ENCODE measurements around the gene MYLK4. TPM values are rescaled to one million over a fixed set of nuclear protein-coding genes. Genes with fewer than 3 reads are reported as not detected.
A peak's percentile ranks its signal among the peaks of the same experiment; 100 is the strongest.

The MYLK4 gene
- total and polyA plus RNA-seq, 8 donors, result 0.12 to 1.3 (median 0.43) TPM; not detected in 3

DNA sequence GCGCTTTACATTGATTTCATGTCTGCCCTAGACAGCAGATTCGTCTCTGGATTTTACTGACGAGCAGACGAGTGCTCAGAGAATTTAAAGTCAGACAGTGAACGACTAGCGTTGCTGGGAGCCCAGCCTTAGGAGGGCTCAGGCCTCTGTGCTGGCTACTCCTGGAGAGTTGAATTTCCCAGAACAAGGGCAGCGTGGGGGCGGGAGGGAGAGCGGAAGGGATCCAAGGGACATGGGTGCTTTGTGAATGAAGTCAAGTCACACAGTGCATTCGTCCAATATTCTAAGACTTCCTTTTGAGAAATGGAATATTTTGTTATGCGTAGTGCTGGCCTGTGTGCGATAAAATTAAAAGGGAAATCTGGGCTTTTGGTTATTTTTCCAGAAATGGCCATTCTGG lies 126.5 kb downstream of the MYLK4 start:
- no peaks in the 10 kb centered on the region for H3K9me3 ChIP-seq
- no peaks in the 10 kb centered on the region for H3K36me3 ChIP-seq
- H3K4me1 ChIP-seq, result no peaks in the 10 kb centered on the region
- H3K27me3 ChIP-seq, result peaks cover 0 to 6% (median 0%) of the 10 kb centered on the region in 3 donors
- 87 to 97% (median 91%) methylated on average over 12 of the region's 12 CpGs for WGBS, 5 donors
- H3K4me3 ChIP-seq, result no peak overlapping the region
- TF ChIP-seq EP300 (IDR thresholded peaks at IDR 0.05), result no peak
- no peak for TF ChIP-seq POLR2AphosphoS5 (IDR thresholded peaks at IDR 0.05)
- TF ChIP-seq POLR2A (IDR thresholded peaks at IDR 0.05), result no peak
- TF ChIP-seq, protein P1, sequence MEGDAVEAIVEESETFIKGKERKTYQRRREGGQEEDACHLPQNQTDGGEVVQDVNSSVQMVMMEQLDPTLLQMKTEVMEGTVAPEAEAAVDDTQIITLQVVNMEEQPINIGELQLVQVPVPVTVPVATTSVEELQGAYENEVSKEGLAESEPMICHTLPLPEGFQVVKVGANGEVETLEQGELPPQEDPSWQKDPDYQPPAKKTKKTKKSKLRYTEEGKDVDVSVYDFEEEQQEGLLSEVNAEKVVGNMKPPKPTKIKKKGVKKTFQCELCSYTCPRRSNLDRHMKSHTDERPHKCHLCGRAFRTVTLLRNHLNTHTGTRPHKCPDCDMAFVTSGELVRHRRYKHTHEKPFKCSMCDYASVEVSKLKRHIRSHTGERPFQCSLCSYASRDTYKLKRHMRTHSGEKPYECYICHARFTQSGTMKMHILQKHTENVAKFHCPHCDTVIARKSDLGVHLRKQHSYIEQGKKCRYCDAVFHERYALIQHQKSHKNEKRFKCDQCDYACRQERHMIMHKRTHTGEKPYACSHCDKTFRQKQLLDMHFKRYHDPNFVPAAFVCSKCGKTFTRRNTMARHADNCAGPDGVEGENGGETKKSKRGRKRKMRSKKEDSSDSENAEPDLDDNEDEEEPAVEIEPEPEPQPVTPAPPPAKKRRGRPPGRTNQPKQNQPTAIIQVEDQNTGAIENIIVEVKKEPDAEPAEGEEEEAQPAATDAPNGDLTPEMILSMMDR (IDR thresholded peaks at IDR 0.05), result no peak
- no peak for DNase-seq
- intact Hi-C loops (cut with DNase I; ENCODE audit: low total_unique reads), result no loop called here
- H3K27ac ChIP-seq, result no peak overlapping the region

DNA sequence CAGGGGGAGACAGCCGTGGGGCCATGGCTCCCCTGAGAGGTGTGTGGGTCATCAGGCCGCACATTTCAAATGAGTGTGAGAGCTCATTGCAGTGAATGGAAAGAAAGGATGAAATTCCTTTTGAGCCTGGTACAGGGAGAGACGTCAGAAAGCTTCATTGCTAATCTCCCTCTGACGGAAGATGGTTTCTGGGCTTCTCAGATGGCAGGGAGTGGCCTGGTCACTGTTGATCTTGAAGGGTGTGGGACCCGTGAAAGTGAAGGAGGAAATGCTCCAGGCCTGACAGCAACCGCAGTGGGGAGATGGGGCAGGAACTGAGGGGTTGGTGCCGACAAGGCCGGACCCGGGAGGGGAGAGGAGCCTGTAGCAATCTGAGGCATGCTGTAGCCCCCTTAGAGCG lies 127.4 kb downstream of the MYLK4 start:
- peaks cover 0 to 6% (median 0%) of the 10 kb centered on the region in 3 donors for H3K27me3 ChIP-seq
- H3K4me3 ChIP-seq, result no peak overlapping the region
- H3K27ac ChIP-seq, result no peak overlapping the region
- no peaks in the 10 kb centered on the region for H3K36me3 ChIP-seq
- WGBS, 5 donors, result 61 to 67% (median 62%) methylated on average over 9 to 10 of the region's 10 CpGs
- H3K9me3 ChIP-seq, result no peaks in the 10 kb centered on the region
- TF ChIP-seq POLR2AphosphoS5 (IDR thresholded peaks at IDR 0.05) (no peak), POLR2A (IDR thresholded peaks at IDR 0.05) (no peak), EP300 (IDR thresholded peaks at IDR 0.05) (no peak)
- TF ChIP-seq, protein P1 (IDR thresholded peaks at IDR 0.05), result no peak
- H3K4me1 ChIP-seq, result no peaks in the 10 kb centered on the region
- peak in 1 of 2 donors; percentile 30 for DNase-seq
- intact Hi-C loops (cut with DNase I; ENCODE audit: low total_unique reads), result no loop called here

DNA sequence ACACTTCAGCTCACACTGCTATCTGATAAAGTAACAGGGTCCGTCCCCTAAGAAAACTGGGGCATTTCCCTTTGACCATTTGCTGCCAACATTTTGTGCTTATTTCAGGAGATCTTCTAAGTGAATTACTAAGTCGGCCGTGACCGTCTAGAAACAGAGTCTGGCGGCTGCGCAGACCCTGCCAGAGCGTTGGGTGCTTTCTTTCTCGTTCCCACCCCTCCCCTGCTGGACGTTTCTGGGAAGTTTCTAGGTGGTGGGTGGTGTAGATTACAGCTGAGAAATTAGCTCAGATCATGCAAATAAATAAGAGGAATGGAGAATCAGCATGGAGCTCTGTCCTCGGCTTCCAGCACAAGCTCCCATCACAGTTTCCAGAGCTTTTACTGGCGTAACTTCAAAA lies 128.1 kb downstream of the MYLK4 start:
- 78 to 86% (median 85%) methylated on average over 11 of the region's 11 CpGs for WGBS, 5 donors

DNA sequence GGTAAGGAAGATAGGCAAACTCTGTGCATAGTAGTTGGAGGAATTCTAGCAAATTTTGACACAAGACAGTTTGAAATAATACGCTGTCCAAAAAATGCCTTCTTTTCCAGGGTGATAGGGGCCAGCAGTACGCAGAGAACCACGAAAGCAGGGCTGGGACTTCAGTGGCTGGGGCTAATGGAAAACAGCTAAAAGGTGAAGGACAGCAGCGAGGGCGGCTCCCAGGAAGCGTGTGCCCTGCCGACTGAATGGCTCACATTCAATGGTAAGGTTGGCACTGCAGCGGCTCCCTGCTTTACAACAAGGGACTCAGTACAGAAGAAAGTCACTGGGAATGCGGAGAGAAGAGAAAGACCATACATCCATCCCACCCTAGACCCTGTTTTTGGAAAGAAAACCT lies 131.1 kb downstream of the MYLK4 start:
- Histone ChIP-seq H3K9me3 (no peaks in the 10 kb centered on the region), H3K36me3 (no peaks in the 10 kb centered on the region), H3K27ac (no peak overlapping the region), H3K4me3 (no peak overlapping the region), H3K27me3 (peaks cover 0 to 6% (median 0%) of the 10 kb centered on the region in 3 donors), H3K4me1 (no peaks in the 10 kb centered on the region)
- no peak for TF ChIP-seq EP300 (IDR thresholded peaks at IDR 0.05)
- TF ChIP-seq POLR2AphosphoS5 (IDR thresholded peaks at IDR 0.05), result no peak
- no peak for TF ChIP-seq POLR2A (IDR thresholded peaks at IDR 0.05)
- TF ChIP-seq, protein P1 (IDR thresholded peaks at IDR 0.05), result no peak
- 86 to 92% (median 91%) methylated on average over 9 of the region's 9 CpGs for WGBS, 5 donors
- intact Hi-C loops (cut with DNase I; ENCODE audit: low total_unique reads), result no loop called here
- no peak for DNase-seq

More for the DNA sequence above, 128.1 kb downstream of the MYLK4 start:
- peaks cover 0 to 6% (median 0%) of the 10 kb centered on the region in 3 donors for H3K27me3 ChIP-seq
- no peak for TF ChIP-seq POLR2A (IDR thresholded peaks at IDR 0.05)
- TF ChIP-seq POLR2AphosphoS5 (IDR thresholded peaks at IDR 0.05), result no peak
- TF ChIP-seq, protein P1 (IDR thresholded peaks at IDR 0.05), result no peak
- TF ChIP-seq EP300 (IDR thresholded peaks at IDR 0.05), result no peak
- no peaks in the 10 kb centered on the region for H3K9me3 ChIP-seq
- H3K4me3 ChIP-seq, result no peak overlapping the region
- H3K4me1 ChIP-seq, result no peaks in the 10 kb centered on the region
- DNase-seq, result peak in 1 of 2 donors; percentile 15
- H3K27ac ChIP-seq, result no peak overlapping the region
- H3K36me3 ChIP-seq, result no peaks in the 10 kb centered on the region
- intact Hi-C loops (cut with DNase I; ENCODE audit: low total_unique reads), result no loop called here
